IPS DF 6.9 (cell line): ENCODE measurements around the gene MAPK14.

Experiments
- DNase-seq: peaks from one replicate; pipeline ENCODE4 v3.0.0-alpha.2; 2013; ENCODE audit warnings: low read depth, low spot score
- H3K27ac ChIP-seq: one replicate; pipeline ENCODE4 v1.5.1; 2013; ENCODE audit warnings: low read length, control low read depth
- H3K27me3 ChIP-seq: 2 replicates; pipeline ENCODE4 v1.6.1; 2013; ENCODE audit warnings: mild to moderate bottlenecking, low read length; ENCODE audit not compliant: control insufficient read depth, insufficient read depth
- H3K36me3 ChIP-seq: 2 replicates; pipeline ENCODE4 v1.6.1; 2013; ENCODE audit warnings: low read length; ENCODE audit not compliant: control insufficient read depth, insufficient read depth
- H3K4me1 ChIP-seq: 2 replicates; pipeline ENCODE4 v1.6.1; 2013; ENCODE audit warnings: low read length; ENCODE audit not compliant: control insufficient read depth, insufficient read depth
- H3K4me3 ChIP-seq: 2 replicates; pipeline ENCODE4 v1.5.1; 2013; ENCODE audit warnings: mild to moderate bottlenecking, low read length
- H3K9me3 ChIP-seq: 2 replicates; pipeline ENCODE4 v1.6.1; 2013; ENCODE audit warnings: low read length, inconsistent platforms; ENCODE audit not compliant: control insufficient read depth, insufficient read depth
- WGBS: extraction: QIAGEN DNeasy Blood & Tissue Kit; methylation state at CpG from one replicate; pipeline ENCODE4 v1.1.7; 2013; ENCODE audit warnings: mixed read lengths, missing lambda C conversion rate; ENCODE audit not compliant: insufficient read length, insufficient coverage; 5-methylcytosine and 5-hydroxymethylcytosine counted together

Gene MAPK14

GRCh38 chr6:36068586-36068985 is 41.0 kb downstream of the MAPK14 start:
- Histone ChIP-seq H3K27ac (no peak overlapping the region), H3K4me3 (no peak overlapping the region), H3K27me3 (no peaks in the 10 kb centered on the region), H3K36me3 (no peaks in the 10 kb centered on the region), H3K4me1 (no peaks in the 10 kb centered on the region), H3K9me3 (no peaks in the 10 kb centered on the region)
- DNase-seq = no peak
- no CpG with 5 or more reads among the region's 3 CpGs for WGBS

DNA sequence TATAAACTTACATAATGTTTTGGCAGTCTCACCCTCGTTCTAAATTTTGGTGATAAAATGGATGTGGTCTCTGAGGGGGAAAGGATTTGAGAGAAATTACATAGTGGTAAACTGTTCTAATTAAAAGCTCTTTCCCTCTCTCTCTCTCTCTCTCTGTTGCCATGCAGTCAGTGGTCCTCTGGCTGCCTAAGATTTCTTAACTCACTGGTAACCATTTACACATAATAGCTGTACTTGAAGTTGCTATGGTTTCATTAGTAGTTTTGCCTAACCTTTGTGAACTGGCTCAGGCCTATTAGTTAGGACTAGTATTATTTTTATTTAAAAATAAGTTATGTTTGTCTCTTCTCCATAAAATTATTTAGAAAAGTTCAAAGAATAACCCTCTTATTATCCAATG is 42.0 kb downstream of the MAPK14 start:
- H3K36me3 ChIP-seq = no peaks in the 10 kb centered on the region
- no peaks in the 10 kb centered on the region for H3K9me3 ChIP-seq
- no peak overlapping the region for H3K27ac ChIP-seq
- WGBS = no CpG with 5 or more reads among the region's 1 CpG
- DNase-seq = no peak
- H3K27me3 ChIP-seq = no peaks in the 10 kb centered on the region
- H3K4me3 ChIP-seq = no peak overlapping the region
- no peaks in the 10 kb centered on the region for H3K4me1 ChIP-seq

DNA sequence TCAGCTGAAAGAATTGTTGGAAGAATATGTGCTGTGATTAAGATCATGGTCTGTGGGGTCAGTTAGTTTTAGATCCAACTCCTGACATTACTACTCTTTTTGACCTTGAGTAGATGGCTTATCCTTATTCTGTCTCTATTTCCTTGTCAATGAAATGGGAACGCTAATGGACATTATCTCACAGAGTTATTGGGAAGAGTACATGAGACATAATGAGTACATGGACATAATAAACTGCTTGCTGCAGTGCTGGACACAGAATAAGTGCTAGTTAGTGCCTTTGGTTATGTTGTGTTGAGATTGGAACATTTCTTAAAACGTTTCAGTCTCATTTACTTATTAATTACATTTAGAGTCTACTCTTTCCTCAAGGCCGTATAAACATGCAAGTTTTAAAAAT is 42.6 kb downstream of the MAPK14 start:
- no peak overlapping the region for H3K4me3 ChIP-seq
- H3K27me3 ChIP-seq = no peaks in the 10 kb centered on the region
- no peak for DNase-seq
- H3K4me1 ChIP-seq = no peaks in the 10 kb centered on the region
- H3K27ac ChIP-seq = no peak overlapping the region
- no peaks in the 10 kb centered on the region for H3K36me3 ChIP-seq
- no CpG with 5 or more reads among the region's 3 CpGs for WGBS
- H3K9me3 ChIP-seq = no peaks in the 10 kb centered on the region

DNA sequence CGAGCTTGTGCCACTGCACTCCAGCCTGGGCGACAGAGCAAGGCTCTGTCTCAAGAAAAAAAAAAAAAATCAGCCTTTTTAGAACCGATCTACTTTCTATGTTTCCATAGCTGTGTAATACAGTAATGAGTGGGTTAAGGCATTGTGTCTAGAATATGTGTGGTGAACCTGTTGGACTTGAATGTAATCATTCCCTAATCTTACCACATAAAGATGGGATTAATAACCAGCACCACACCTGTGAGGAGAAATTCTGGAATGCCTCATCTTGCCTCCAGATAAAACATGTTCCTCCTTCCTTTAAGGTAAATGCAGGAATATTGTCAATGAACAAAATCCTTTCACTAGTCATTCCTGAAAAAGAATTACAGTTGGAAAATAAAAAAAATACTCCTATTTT is 43.7 kb downstream of the MAPK14 start:
- DNase-seq = no peak
- H3K4me3 ChIP-seq = no peak overlapping the region
- H3K27ac ChIP-seq = no peak overlapping the region
- no CpG with 5 or more reads among the region's 3 CpGs for WGBS
- H3K4me1 ChIP-seq = no peaks in the 10 kb centered on the region
- no peaks in the 10 kb centered on the region for H3K36me3 ChIP-seq
- no peaks in the 10 kb centered on the region for H3K9me3 ChIP-seq
- no peaks in the 10 kb centered on the region for H3K27me3 ChIP-seq

DNA sequence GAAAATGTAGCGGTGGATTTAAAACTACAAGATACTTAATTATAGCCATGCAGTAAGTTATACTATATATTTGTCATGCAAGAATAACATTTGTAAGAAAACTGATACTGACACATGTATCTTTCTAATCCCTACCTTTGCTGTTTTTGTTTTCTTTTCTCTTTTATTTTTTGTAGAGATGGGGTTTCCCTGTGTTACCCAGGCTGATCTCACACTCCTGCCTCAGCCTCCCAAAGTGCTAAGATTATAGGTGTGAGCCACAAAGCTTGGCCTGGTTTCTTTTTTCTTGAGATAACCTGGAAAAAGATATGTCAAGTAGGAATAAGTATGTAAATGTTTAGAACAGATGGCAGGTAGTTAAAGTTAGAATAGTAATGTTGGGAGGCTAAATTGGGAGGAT is 44.1 kb downstream of the MAPK14 start:
- no peak overlapping the region for H3K27ac ChIP-seq
- no CpG with 5 or more reads among the region's 1 CpG for WGBS
- H3K27me3 ChIP-seq = no peaks in the 10 kb centered on the region
- H3K4me1 ChIP-seq = no peaks in the 10 kb centered on the region
- no peak for DNase-seq
- no peaks in the 10 kb centered on the region for H3K9me3 ChIP-seq
- H3K4me3 ChIP-seq = no peak overlapping the region
- no peaks in the 10 kb centered on the region for H3K36me3 ChIP-seq

GRCh38 chr6:36072681-36073080 is 45.1 kb downstream of the MAPK14 start:
- H3K9me3 ChIP-seq = no peaks in the 10 kb centered on the region
- no peak overlapping the region for H3K4me3 ChIP-seq
- DNase-seq = no peak
- WGBS = no CpG with 5 or more reads among the region's 4 CpGs
- H3K27me3 ChIP-seq = no peaks in the 10 kb centered on the region
- H3K4me1 ChIP-seq = no peaks in the 10 kb centered on the region
- H3K36me3 ChIP-seq = no peaks in the 10 kb centered on the region
- H3K27ac ChIP-seq = no peak overlapping the region

GRCh38 chr6:36073587-36073986 is 46.0 kb downstream of the MAPK14 start:
- no peak for DNase-seq

DNA sequence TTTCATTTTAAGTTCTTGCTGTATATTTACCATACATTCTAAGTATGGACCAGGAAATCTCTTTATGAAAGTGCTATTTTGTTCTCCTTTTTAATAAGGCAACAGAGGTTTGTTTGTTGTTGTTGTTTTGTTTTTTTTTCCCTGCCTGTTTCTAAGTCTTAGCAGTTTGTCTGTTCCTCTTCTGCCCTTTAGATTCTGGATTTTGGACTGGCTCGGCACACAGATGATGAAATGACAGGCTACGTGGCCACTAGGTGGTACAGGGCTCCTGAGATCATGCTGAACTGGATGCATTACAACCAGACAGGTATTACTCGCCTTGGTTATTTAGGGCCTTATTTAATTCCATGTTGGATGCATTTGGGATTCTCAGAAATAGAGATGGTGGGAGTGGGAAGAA is 48.0 kb downstream of the MAPK14 start:
- Histone ChIP-seq H3K36me3 (no peaks in the 10 kb centered on the region), H3K4me3 (no peak overlapping the region), H3K27ac (no peak overlapping the region), H3K9me3 (no peaks in the 10 kb centered on the region), H3K27me3 (no peaks in the 10 kb centered on the region), H3K4me1 (no peaks in the 10 kb centered on the region)
- no peak for DNase-seq
- WGBS = no CpG with 5 or more reads among the region's 3 CpGs

More at GRCh38 chr6:36073587-36073986, 46.0 kb downstream of the MAPK14 start:
- Histone ChIP-seq H3K4me1 (no peaks in the 10 kb centered on the region), H3K4me3 (no peak overlapping the region), H3K27me3 (no peaks in the 10 kb centered on the region), H3K27ac (no peak overlapping the region), H3K36me3 (no peaks in the 10 kb centered on the region), H3K9me3 (no peaks in the 10 kb centered on the region)

DNA sequence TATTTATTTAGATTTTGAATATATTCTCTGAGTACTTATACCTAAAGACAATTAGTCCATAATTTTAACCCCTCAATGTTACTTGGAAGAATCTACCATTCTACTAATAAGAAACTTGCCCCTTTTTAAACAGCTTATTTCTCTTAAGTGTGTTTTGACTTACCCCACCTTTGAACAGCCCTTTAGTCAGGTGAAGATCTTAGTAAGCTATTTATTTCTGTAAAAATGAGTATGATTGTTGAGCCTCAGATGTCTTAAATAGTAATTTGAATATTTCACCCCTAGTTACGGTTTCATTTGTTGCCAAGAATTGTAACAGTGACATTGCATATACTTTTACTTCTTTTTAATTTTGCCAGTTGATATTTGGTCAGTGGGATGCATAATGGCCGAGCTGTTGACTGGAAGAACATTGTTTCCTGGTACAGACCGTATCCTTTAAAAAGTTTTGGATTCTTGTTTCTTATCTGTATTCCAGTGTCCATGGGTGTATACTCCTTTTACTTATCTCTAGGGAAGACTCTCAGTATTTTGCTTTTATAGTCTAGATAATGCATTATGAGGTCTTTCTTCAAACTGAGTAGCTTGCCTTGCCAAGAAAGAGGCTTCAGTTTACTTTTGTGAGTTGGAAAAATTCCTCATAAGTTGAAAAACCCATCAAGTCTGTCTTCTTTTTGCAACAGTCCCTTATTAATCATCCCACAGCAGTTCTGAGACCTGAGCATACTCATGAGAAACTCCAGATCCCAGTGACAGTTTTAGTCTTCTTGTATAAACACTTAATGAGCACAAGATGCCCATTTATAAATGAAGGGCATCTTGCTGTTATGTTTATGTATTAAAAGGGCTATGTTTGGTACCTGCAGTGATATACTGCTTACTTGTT is 48.8 kb downstream of the MAPK14 start:
- H3K36me3 ChIP-seq = no peaks in the 10 kb centered on the region
- no peaks in the 10 kb centered on the region for H3K4me1 ChIP-seq
- H3K4me3 ChIP-seq = no peak overlapping the region
- H3K27me3 ChIP-seq = no peaks in the 10 kb centered on the region
- no peaks in the 10 kb centered on the region for H3K9me3 ChIP-seq
- WGBS = no CpG with 5 or more reads among the region's 3 CpGs
- no peak for DNase-seq
- no peak overlapping the region for H3K27ac ChIP-seq

GRCh38 chr6:36078159-36078558 is 50.6 kb downstream of the MAPK14 start:
- Histone ChIP-seq H3K4me3 (no peak overlapping the region), H3K9me3 (no peaks in the 10 kb centered on the region), H3K4me1 (no peaks in the 10 kb centered on the region), H3K36me3 (peaks cover 2% of the 10 kb centered on the region), H3K27me3 (no peaks in the 10 kb centered on the region), H3K27ac (no peak overlapping the region)
- WGBS = no CpG with 5 or more reads among the region's 4 CpGs
- no peak for DNase-seq

DNA sequence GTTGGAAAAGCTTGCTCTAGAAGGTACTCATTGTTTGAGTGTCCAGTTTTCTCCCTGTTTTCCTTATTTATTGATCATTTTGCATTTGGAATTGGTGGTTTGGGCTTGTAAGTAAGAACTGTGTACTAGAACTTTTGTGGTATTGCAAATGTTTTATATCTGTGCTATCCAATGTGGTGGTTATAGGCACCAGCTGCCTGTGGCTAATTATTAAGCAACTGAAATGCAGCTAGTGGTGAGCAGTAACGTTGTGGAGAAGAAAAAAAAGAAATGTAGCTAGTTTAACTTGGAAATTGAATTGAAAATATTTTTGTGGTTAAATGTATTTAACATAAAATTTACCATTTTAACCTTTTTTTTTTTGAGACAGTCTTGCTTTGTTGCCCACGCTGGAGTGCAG is 52.0 kb downstream of the MAPK14 start:
- no peaks in the 10 kb centered on the region for H3K9me3 ChIP-seq
- no peak overlapping the region for H3K27ac ChIP-seq
- no peak overlapping the region for H3K4me3 ChIP-seq
- H3K27me3 ChIP-seq = no peaks in the 10 kb centered on the region
- H3K4me1 ChIP-seq = no peaks in the 10 kb centered on the region
- DNase-seq = no peak
- WGBS = 100% methylated on average over 1 of the region's 2 CpGs
- H3K36me3 ChIP-seq = peaks cover 8% of the 10 kb centered on the region
